Renal pelvis (tissue), 4 donors: ENCODE results near the gene CFP. TPM values are rescaled to one million over a fixed set of nuclear protein-coding genes. Genes with fewer than 3 reads are reported as not detected.

Source experiments
- DNase-seq: peaks from one replicate; pipeline ENCODE4 v3.0.0-alpha.2; 2013
- polyA plus RNA-seq, 3 donors: library from polyadenylated mRNA; unstranded; fragments of 120-200 nt; gene quantifications; one replicate each; pipeline ENCODE4 v1.2.1, GENCODE V29; 2013; ENCODE audit not compliant: insufficient read length in 3 of 3

Gene CFP
- polyA plus RNA-seq, 3 donors = 1.7 to 3.2 (median 2.6) TPM

- DNase-seq = no peak
These were observed 53.5 kb downstream of the CFP start for GRCh38 chrX:47576021-47576898.

DNA sequence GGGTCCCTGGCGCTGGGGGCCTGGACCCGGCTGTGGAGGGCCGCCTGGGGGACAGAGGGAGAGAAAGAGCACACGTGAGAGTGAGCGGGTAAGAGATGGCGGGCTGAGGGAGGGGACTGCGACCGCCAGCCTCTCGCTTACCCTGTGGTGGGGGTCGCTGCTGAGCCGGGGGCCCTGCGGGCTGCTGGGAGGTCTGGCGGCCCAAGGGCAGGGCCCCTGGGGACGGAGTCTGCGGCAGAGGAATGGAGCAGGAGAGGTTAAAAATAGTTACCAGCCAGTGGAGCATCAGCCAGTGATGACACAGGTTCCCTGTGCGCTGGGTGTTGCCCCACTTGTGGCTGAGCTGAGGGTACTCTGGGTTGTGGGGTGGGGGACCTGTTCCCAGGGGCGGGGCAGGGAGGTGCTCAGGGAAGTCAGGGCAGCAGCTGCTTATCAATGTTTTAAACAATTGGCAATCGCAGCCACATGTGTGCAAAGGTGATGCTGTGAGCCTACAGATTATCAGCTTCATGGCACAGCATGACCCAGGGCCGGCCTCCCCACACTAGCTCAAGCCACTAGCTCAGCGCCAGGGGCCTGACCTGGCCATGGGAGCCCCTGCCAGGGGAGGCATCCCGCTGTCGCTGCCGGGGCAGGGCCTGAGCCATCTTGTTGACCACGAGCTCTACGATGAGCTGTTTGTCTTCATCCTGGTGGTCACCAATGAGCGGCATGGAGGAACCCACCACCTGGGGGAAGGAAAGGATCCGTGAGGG is 55.0 kb downstream of the CFP start:
- no peak for DNase-seq

- DNase-seq = no peak
These were observed 55.6 kb downstream of the CFP start for GRCh38 chrX:47574076-47574546.

GRCh38 chrX:47573341-47574075 is 56.2 kb downstream of the CFP start:
- DNase-seq = peak; percentile 77

Other genes with a start within 250 kb of the CFP start
- gene ZNF41, start 146.7 kb downstream of the CFP start, polyA plus RNA-seq = 10 to 100 TPM; 11.2 to 13.0 (median 12.8) TPM
- 10 to 100 TPM; 67.2 to 77.1 (median 68.7) TPM for gene ARAF, start 68.7 kb downstream of the CFP start, polyA plus RNA-seq
- gene TIMP1, start 47.5 kb downstream of the CFP start, polyA plus RNA-seq = 100 to 1,000 TPM in 1 of 3 donors, 10 to 100 TPM in 2; 66.9 to 103 (median 72.7) TPM
- 1 to 10 TPM; 4.4 to 7.4 (median 5.4) TPM for gene SYN1, start 10.1 kb downstream of the CFP start, polyA plus RNA-seq
- 10 to 100 TPM; 30.3 to 34.1 (median 32.7) TPM for gene ELK1, start 20.6 kb upstream of the CFP start, polyA plus RNA-seq
- 100 to 1,000 TPM; 106 to 117 (median 113) TPM for gene UXT, start 29.2 kb upstream of the CFP start, polyA plus RNA-seq
- gene ZNF81, start 207.0 kb upstream of the CFP start, polyA plus RNA-seq = 10 to 100 TPM in 1 of 3 donors, 1 to 10 TPM in 2; 6.5 to 10.6 (median 8.9) TPM